Mucosa of rectum (tissue), 2 donors: ENCODE data around the gene SNN.

Source experiments
- H3K27ac ChIP-seq, 2 donors: one replicate each; pipeline ENCODE4 v1.7.0; 2013; ENCODE audit warnings: inconsistent platforms in 2 of 2, low read depth in 2 of 2, low read length in 2 of 2
- H3K27me3 ChIP-seq, 2 donors: one replicate each; pipeline ENCODE4 v1.7.0; 2013; ENCODE audit warnings: low read length in 2 of 2; ENCODE audit not compliant: control insufficient read depth in 2 of 2, insufficient read depth in 2 of 2
- H3K36me3 ChIP-seq, 2 donors: one replicate each; pipeline ENCODE4 v1.7.0; 2013; ENCODE audit warnings: low read length in 2 of 2; ENCODE audit not compliant: control insufficient read depth in 2 of 2, insufficient read depth in 2 of 2
- H3K4me1 ChIP-seq, 2 donors: one replicate each; pipeline ENCODE4 v1.7.0; 2013; ENCODE audit warnings: low read length in 2 of 2, mild to moderate bottlenecking in 1 of 2; ENCODE audit not compliant: control insufficient read depth in 2 of 2, insufficient read depth in 2 of 2
- H3K4me3 ChIP-seq, 2 donors: one replicate each; pipeline ENCODE4 v1.7.0; 2013; ENCODE audit warnings: low read length in 2 of 2
- H3K9ac ChIP-seq, 2 donors: one replicate each; pipeline ENCODE4 v1.7.0; 2013; ENCODE audit warnings: low read length in 2 of 2, low read depth in 1 of 2, mild to moderate bottlenecking in 1 of 2
- H3K9me3 ChIP-seq, 2 donors: one replicate each; pipeline ENCODE4 v1.7.0; 2013; ENCODE audit warnings: low read length in 2 of 2; ENCODE audit not compliant: control insufficient read depth in 2 of 2
- donor health status: healthy.
- donor health status: Normal muscosa, but diverticular disease.

Gene SNN

GRCh38 chr16:11667824-11668622 is at the start of gene SNN:
TSS of gene SNN (plus strand) at chr16:11668455. CDS start at chr16:11676060, 7,605 bp downstream.
- H3K27me3 ChIP-seq = no peaks in the 10 kb centered on the region
- H3K9me3 ChIP-seq = no peaks in the 10 kb centered on the region
- H3K4me3 ChIP-seq = peak within 1 kb of the TSS; percentile 67 to 70
- peak within 1 kb of the TSS; percentile 63 to 65 for H3K9ac ChIP-seq
- H3K36me3 ChIP-seq = no peaks in the 10 kb centered on the region
- peak within 1 kb of the TSS; percentile 25 to 49 for H3K27ac ChIP-seq
- H3K4me1 ChIP-seq = peaks cover 23 to 24% of the 10 kb centered on the region in 2 donors

GRCh38 chr16:11619327-11619851 is 48.9 kb upstream of the SNN start:
- Histone ChIP-seq H3K36me3 (no peaks in the 10 kb centered on the region), H3K27ac (peak overlapping the region in 1 of 2 donors; percentile 63), H3K4me3 (no peak overlapping the region), H3K4me1 (peaks cover 6 to 10% of the 10 kb centered on the region in 2 donors), H3K9ac (no peak overlapping the region), H3K27me3 (no peaks in the 10 kb centered on the region), H3K9me3 (peaks cover 0 to 2% of the 10 kb centered on the region in 2 donors)

GRCh38 chr16:11620243-11621003 is 47.8 kb upstream of the SNN start:
- no peak overlapping the region for H3K4me3 ChIP-seq
- H3K36me3 ChIP-seq = no peaks in the 10 kb centered on the region
- peaks cover 0 to 2% of the 10 kb centered on the region in 2 donors for H3K9me3 ChIP-seq
- peaks cover 4 to 10% of the 10 kb centered on the region in 2 donors for H3K4me1 ChIP-seq
- no peak overlapping the region for H3K27ac ChIP-seq
- no peak overlapping the region for H3K9ac ChIP-seq
- H3K27me3 ChIP-seq = no peaks in the 10 kb centered on the region

GRCh38 chr16:11621539-11621919 is 46.7 kb upstream of the SNN start:
- Histone ChIP-seq H3K4me1 (peaks cover 4 to 10% of the 10 kb centered on the region in 2 donors), H3K9ac (no peak overlapping the region), H3K36me3 (no peaks in the 10 kb centered on the region), H3K27me3 (no peaks in the 10 kb centered on the region), H3K9me3 (peaks cover 0 to 2% of the 10 kb centered on the region in 2 donors), H3K27ac (peak overlapping the region in 1 of 2 donors; percentile 63), H3K4me3 (peak overlapping the region; percentile 36 to 37)

GRCh38 chr16:11621920-11622651 is 46.2 kb upstream of the SNN start:
- peak overlapping the region in 1 of 2 donors; percentile 17 for H3K9ac ChIP-seq
- peaks cover 4 to 10% of the 10 kb centered on the region in 2 donors for H3K4me1 ChIP-seq
- peaks cover 0 to 2% of the 10 kb centered on the region in 2 donors for H3K9me3 ChIP-seq
- peak overlapping the region; percentile 36 to 37 for H3K4me3 ChIP-seq
- H3K27me3 ChIP-seq = no peaks in the 10 kb centered on the region
- H3K27ac ChIP-seq = peak overlapping the region; percentile 34 to 63
- H3K36me3 ChIP-seq = no peaks in the 10 kb centered on the region

GRCh38 chr16:11624205-11624604 is 44.0 kb upstream of the SNN start:
- peak overlapping the region in 1 of 2 donors; percentile 72 for H3K27ac ChIP-seq

GRCh38 chr16:11624636-11625607 is 43.3 kb upstream of the SNN start:
- peak overlapping the region in 1 of 2 donors; percentile 72 for H3K27ac ChIP-seq
- H3K27me3 ChIP-seq = no peaks in the 10 kb centered on the region
- no peaks in the 10 kb centered on the region for H3K36me3 ChIP-seq
- peak overlapping the region in 1 of 2 donors; percentile 52 for H3K9ac ChIP-seq
- H3K4me1 ChIP-seq = peaks cover 6 to 7% of the 10 kb centered on the region in 2 donors
- H3K4me3 ChIP-seq = no peak overlapping the region
- H3K9me3 ChIP-seq = peaks cover 0 to 2% of the 10 kb centered on the region in 2 donors

More at GRCh38 chr16:11624205-11624604, 44.0 kb upstream of the SNN start:
- Histone ChIP-seq H3K4me1 (peaks cover 6 to 9% of the 10 kb centered on the region in 2 donors), H3K9ac (no peak overlapping the region), H3K9me3 (peaks cover 0 to 2% of the 10 kb centered on the region in 2 donors), H3K27me3 (no peaks in the 10 kb centered on the region), H3K4me3 (no peak overlapping the region), H3K36me3 (no peaks in the 10 kb centered on the region)

GRCh38 chr16:11625769-11626168 is 42.5 kb upstream of the SNN start:
- H3K9me3 ChIP-seq = no peaks in the 10 kb centered on the region
- H3K27ac ChIP-seq = no peak overlapping the region
- H3K4me1 ChIP-seq = peaks cover 5 to 6% of the 10 kb centered on the region in 2 donors
- H3K9ac ChIP-seq = no peak overlapping the region
- H3K27me3 ChIP-seq = no peaks in the 10 kb centered on the region
- no peak overlapping the region for H3K4me3 ChIP-seq
- H3K36me3 ChIP-seq = no peaks in the 10 kb centered on the region
